ENCODE measurements around the gene ARID1B.

DNA sequence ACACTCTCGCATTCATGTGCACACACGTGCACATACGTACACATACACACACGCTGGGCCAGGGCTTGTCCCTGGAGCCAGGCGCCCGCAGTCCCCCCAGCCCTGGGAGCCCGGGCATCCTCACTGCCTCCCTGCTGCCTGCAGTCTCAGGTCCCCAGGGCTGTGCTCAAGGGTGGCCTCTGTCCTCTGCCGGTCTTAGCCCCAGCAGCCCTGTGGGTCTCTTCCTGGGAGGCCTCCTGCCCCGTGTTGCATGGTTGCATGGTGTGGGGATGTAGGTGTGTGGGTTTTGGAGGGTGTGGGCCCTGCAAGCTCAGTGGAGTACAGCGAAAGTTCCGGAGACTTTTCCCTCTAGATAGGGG, 444.6 kb downstream of the ARID1B start:
- TF ChIP-seq, protein P1, sequence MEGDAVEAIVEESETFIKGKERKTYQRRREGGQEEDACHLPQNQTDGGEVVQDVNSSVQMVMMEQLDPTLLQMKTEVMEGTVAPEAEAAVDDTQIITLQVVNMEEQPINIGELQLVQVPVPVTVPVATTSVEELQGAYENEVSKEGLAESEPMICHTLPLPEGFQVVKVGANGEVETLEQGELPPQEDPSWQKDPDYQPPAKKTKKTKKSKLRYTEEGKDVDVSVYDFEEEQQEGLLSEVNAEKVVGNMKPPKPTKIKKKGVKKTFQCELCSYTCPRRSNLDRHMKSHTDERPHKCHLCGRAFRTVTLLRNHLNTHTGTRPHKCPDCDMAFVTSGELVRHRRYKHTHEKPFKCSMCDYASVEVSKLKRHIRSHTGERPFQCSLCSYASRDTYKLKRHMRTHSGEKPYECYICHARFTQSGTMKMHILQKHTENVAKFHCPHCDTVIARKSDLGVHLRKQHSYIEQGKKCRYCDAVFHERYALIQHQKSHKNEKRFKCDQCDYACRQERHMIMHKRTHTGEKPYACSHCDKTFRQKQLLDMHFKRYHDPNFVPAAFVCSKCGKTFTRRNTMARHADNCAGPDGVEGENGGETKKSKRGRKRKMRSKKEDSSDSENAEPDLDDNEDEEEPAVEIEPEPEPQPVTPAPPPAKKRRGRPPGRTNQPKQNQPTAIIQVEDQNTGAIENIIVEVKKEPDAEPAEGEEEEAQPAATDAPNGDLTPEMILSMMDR (IDR thresholded peaks at IDR 0.05): no peak
- TF ChIP-seq POLR2A (IDR thresholded peaks at IDR 0.05): no peak
